GM21825 (cell line): Measurements from ENCODE around the gene JAKMIP2.

Experiments
- ATAC-seq: cut with Tn5 transposase; IDR thresholded peaks from one replicate; pipeline ENCODE4 v1.9.1; 2021; ENCODE audit warnings: mild to moderate bottlenecking, moderate library complexity; ENCODE audit not compliant: unreplicated experiment

Gene JAKMIP2

DNA sequence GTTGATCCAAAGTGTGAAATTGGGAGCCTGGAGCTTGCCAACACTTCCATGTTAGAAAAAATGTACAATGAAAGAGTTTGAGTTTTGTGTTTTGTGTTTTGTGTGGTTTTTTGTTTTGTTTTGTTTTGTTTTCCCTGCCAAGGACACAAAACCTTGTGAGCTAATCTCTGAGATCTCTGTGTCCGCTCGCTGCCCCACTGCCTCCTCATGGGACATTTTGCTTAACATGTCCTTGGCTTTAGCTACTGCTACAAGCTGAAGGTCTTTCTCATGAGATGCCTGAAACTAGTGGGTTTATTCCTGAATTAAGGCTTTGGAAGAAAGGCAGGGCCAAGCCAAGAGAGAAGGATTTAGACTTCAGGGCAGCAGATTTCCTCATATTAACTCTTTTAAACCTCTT is 7.3 kb upstream of the JAKMIP2 start:
- no peak for ATAC-seq

DNA sequence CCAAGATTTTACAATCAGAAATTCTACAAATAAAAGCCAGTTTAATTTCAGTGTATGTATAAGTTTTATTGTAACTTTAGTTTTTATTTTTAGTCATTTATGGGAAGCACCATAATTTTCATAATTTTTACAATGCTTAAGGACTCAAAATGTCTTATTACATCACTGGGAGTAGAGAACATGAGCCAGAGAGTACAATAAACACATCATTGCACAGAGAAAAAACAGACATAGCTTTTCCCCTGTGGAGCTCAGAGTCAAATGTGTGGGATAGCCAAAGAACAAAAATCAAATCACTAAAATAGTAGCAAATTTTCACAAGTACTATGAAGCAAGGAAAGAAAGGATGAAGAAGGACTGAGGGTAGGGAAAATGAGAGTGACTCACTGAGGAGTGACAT is 5.5 kb upstream of the JAKMIP2 start:
- no peak for ATAC-seq

DNA sequence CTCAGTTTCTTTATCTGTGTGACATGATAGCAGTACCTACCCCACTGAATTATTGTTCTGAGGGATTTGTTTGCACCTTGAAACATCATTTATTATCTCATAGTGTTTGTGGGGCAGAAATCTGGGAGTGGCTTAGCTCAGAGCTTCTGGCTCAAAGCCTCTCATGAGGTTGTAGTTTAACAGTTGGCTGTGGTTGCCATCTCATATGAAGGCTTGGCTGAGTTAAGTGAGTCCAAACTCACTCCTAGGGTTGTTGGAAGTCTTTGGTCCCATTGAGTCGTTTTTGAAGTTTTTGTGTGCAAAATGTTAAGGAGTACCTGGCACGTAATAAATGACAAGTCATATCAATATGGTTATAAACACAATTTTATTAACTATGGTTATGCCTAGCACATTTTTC is 3.6 kb upstream of the JAKMIP2 start:
- ATAC-seq, result no peak

- no peak for ATAC-seq
Measured at GRCh38 chr5:147784146-147784987, 1.8 kb upstream of the JAKMIP2 start.

GRCh38 chr5:147780924-147781573 is 1.5 kb downstream of the JAKMIP2 start:
- ATAC-seq, result no peak

DNA sequence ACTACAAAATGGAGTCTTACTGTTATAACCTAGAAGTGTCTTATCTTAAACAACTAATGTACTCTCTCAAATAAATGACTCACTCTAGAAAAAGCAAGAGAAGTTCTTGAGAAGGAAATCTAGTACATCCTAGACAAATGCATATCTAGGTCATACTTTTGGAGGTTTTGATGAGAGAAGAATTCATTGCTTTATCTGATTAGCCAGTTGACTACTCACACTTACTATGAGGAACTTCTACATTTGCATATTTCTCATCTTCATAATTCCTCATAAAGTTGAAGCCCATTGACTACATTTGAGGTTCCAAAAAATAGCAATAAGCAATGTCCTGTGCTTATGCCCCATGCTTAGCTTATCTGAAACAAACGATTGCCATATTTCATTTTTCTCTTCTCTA is 2.8 kb downstream of the JAKMIP2 start:
- ATAC-seq, result no peak

GRCh38 chr5:147776989-147777388 is 5.5 kb downstream of the JAKMIP2 start:
- no peak for ATAC-seq

DNA sequence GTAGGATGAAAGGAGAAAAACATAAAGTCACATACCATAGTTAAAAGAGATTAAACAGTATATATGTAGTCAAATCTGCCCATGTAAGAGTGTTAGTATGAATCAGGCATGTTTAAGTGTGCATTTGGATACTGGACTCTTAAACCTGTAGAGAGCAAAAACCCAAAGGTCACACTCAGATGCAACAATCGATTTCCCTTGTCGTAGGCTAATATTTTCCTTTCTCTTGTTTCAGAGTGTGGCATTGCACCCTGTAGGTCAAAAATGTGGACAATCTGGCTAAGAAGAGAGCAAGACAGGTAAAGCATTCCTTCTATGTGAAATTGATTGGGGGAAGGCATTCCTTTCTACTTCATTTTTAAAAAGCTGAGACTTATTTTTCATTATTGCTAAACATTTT is 8.9 kb downstream of the JAKMIP2 start:
- no peak for ATAC-seq

GRCh38 chr5:147773139-147773538 is 9.4 kb downstream of the JAKMIP2 start:
- ATAC-seq, result no peak

DNA sequence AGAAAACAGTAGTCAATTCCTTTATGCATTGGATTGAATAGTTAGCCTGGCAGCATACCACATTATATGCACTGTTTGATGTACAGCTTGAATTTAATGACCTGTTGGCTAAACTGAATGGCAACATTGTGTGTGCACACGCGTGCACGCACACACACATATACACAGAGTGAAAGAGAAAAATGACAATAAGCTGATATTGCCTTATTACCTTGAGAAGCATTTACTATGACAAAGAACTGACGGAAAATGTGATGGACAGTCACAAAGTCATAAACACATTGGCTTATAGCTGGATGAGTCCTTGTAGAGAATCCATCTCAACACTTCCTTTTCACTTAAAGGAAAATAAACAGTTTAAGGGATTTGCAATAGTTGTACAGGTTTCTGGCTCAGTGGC is 15.5 kb downstream of the JAKMIP2 start:
- no peak for ATAC-seq

- no peak for ATAC-seq
Measured at GRCh38 chr5:147763791-147764525, 18.6 kb downstream of the JAKMIP2 start.

DNA sequence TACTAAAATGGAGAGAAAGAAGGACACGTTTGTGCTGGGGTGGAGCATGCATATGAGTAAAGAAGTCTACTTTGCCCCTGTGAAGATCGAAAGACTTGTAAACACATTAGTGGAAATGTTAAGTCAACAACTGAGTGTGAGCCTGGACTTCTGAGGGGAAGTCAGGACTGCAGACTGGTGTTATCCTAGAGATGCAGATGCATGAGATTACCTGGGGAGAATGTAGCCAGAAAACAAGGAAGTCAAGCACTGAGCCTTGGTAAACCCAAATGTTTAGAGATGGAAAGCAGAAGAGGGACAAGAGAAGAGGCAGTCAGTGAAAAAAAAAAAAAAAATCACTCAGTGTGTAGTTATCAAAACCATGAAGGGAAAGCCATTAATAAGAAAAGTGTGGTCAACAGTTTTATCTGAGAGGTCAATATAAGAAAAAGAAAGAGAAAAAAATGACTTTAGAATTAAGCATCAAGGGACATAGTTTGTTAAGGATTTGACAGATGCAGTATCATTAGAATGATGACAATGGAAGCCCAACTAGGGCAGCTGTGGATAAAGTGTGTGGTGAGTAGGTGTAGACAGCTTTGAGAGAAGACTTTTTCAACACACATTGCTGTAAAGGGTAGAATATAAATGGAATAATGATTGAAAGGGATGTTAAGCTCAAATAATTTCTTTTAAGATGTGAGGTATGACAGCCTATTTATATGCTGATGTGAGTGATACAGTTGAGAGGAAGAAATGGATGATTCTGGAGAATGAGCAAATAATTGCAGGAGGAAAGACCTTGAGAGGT is 22.2 kb downstream of the JAKMIP2 start:
- ATAC-seq, result no peak

- ATAC-seq, result no peak
Measured at GRCh38 chr5:147759441-147759840, 23.1 kb downstream of the JAKMIP2 start.

DNA sequence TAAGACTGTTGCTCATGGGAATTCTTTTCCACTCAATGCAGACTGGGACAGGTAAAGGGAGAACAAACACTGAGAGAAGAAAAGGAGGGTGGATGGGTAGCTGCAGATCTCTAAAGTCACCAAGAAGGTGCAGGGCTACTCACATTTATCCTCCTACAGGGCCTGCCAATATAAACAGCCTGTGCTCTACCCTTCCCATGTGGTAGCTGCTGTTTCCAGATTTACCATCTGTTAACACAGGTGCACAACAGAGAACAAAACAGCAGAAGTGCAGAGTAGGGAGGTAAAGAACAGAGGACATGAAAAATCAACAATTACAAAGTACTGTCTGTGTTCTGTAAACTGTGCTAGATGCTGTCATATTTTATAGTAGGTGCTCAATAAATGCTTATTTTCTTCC is 26.0 kb downstream of the JAKMIP2 start:
- ATAC-seq, result no peak

- no peak for ATAC-seq
Measured at GRCh38 chr5:147754372-147755122, 28.0 kb downstream of the JAKMIP2 start.

DNA sequence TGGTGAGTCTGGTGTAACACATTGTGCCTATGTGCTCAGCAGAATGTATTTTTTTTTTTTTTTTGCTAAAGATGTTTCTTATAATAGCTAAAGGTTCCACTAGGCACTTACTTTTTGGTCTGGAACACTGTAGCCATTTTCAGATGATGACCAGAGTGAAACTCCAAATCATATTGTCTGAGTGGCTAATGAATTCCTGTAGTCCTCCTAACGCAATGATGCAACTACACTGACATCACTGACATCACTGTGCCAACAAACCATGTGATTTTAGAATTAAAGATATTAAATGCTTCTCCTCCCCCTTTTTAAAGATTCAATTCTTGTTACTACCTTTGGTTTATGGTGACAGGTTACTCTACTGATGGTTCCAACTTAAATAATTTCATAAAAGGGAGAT is 28.8 kb downstream of the JAKMIP2 start:
- no peak for ATAC-seq

GRCh38 chr5:147752666-147753290 is 29.8 kb downstream of the JAKMIP2 start:
- no peak for ATAC-seq

DNA sequence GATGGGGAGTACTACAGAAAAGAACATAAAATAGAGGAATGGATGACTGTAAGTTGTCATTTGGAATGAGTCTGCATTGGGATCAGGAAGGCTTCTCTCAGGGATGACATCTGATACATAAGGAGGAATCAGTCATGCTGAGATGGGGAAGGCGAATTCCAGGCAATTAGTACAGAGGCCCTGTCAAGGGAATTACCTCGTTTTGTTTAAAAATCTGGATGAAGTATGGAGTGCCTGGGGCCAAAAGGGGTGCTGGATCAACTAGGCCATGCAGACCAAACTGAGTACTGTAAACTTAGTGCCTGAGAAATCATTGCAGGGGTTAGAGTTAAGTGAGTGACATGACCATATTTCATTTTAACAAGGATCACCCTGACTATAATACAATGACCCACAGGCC is 30.5 kb downstream of the JAKMIP2 start:
- ATAC-seq, result no peak

DNA sequence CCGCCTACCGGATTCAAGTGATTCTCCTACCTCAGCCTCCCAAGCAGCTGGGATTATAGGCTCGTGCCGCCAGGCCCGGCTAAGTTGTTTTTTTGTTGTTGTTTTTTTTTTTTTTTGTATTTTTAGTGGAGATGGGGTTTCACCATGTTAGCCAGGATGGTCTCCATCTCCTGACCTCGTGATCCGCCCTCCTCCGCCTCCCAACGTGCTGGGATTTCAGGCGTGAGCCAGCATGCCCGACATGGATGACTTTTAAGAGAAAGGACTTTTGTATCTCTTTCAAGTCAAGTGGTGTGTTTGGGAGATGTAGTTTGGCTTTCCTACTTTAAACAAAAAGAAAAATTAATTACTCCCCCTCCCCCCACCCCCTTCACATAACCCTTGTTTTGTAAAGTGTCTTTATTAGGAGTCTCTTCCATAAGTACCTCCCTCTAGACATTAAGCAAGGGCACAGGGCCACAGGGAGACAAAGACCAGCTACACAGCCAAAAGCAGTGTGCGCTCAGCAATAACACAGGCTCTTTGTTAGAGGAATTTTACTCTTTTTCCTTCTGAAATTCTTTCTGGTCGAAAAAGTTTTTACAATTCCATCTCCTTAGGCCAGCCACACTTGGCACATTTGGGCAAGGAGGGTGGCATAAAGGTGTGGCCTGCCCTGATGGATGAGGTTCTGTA is 31.2 kb downstream of the JAKMIP2 start:
- ATAC-seq, result no peak
